ENCODE measurements around the gene ANKRD65.

GRCh38 chr1:1423245-1423597 is 2.1 kb upstream of the ANKRD65 start:
- TF ChIP-seq POLR2AphosphoS5 (IDR thresholded peaks at IDR 0.05; ENCODE audit: low read depth, low read length): no peak
- TF ChIP-seq SPI1 (IDR thresholded peaks at IDR 0.05; ENCODE audit: low read depth, low read length): no peak
- TF ChIP-seq POLR2A (IDR thresholded peaks at IDR 0.05; ENCODE audit: low read depth, low read length): no peak
- TF ChIP-seq PAX5 (IDR thresholded peaks at IDR 0.05; ENCODE audit: insufficient read depth, low read length, severe bottlenecking): no peak
- no peak for TF ChIP-seq TAF1 (IDR thresholded peaks at IDR 0.05; ENCODE audit: low read depth, low read length)
- no peak for TF ChIP-seq POU2F2 (IDR thresholded peaks at IDR 0.05; ENCODE audit: low read depth, low read length)

Measured in GM12891 (cell line).